ENCODE data around the gene WDR64.

Gene WDR64

DNA sequence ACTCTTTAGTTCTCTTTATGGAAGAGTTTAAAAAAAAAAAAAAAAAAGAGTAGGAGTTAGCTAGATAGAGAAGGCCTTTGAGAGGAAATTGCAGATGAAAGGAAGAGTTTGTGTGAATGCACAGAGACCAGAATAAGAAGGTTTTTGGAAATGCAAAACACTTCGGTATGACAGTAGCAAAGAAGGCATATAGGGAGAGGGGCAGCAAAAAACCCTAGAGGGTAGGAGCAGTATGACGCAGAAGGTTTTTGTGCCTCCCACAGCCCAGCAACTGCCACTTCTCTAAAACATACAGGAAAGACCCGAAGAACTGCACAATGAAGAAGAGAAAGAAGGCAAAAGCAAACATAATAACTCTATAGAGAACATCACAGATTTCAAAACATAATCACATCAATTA lies 84.3 kb downstream of the WDR64 start:
- TF ChIP-seq, protein P1, sequence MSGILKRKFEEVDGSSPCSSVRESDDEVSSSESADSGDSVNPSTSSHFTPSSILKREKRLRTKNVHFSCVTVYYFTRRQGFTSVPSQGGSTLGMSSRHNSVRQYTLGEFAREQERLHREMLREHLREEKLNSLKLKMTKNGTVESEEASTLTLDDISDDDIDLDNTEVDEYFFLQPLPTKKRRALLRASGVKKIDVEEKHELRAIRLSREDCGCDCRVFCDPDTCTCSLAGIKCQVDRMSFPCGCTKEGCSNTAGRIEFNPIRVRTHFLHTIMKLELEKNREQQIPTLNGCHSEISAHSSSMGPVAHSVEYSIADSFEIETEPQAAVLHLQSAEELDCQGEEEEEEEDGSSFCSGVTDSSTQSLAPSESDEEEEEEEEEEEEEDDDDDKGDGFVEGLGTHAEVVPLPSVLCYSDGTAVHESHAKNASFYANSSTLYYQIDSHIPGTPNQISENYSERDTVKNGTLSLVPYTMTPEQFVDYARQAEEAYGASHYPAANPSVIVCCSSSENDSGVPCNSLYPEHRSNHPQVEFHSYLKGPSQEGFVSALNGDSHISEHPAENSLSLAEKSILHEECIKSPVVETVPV (CRISPR knock-in tag; IDR thresholded peaks at IDR 0.05), result no peak
- no peak for ATAC-seq

DNA sequence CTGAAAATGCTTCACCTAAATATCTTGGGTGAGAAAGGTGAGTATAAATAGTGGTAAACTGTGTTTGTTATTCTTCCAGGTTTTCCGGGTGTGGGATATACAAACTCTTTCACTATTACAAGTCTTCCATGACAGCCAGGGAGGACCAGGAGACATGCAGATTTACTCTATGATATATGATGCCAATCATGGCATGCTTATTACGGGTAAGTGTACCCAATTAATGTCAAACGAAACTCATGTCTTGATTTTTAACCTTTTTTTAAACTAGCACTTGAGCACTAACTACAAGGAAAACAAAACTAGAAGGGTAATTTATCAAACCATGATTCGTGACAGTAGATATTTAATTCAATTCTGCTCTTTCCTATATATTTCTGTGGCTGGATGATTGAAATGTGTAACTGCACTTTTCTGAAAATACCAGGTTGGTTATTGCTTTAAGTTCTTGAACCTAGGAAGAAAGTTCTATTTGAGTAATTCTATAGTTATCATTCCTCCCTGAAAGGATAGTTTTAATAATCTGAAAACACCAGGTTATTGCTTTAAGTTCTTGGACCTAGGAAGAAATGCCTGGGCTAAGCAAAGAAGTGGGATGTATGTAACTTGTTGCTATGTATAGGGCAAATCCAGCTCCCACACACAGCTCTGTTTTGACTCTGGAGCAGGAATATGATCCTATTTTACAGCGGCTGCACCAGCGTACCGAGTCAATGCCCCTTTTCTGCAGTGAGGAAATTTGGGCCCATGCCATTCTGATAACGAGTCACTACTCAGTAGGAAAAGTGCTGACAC lies 86.4 kb downstream of the WDR64 start:
- no peak for TF ChIP-seq ARNTL (CRISPR knock-in tag; IDR thresholded peaks at IDR 0.05; ENCODE audit: borderline replicate concordance, low read depth)
- no peak for TF ChIP-seq ZNF565 (CRISPR knock-in tag; conservative IDR thresholded peaks at IDR 0.05; ENCODE audit: low read depth)
- TF ChIP-seq, protein P2, sequence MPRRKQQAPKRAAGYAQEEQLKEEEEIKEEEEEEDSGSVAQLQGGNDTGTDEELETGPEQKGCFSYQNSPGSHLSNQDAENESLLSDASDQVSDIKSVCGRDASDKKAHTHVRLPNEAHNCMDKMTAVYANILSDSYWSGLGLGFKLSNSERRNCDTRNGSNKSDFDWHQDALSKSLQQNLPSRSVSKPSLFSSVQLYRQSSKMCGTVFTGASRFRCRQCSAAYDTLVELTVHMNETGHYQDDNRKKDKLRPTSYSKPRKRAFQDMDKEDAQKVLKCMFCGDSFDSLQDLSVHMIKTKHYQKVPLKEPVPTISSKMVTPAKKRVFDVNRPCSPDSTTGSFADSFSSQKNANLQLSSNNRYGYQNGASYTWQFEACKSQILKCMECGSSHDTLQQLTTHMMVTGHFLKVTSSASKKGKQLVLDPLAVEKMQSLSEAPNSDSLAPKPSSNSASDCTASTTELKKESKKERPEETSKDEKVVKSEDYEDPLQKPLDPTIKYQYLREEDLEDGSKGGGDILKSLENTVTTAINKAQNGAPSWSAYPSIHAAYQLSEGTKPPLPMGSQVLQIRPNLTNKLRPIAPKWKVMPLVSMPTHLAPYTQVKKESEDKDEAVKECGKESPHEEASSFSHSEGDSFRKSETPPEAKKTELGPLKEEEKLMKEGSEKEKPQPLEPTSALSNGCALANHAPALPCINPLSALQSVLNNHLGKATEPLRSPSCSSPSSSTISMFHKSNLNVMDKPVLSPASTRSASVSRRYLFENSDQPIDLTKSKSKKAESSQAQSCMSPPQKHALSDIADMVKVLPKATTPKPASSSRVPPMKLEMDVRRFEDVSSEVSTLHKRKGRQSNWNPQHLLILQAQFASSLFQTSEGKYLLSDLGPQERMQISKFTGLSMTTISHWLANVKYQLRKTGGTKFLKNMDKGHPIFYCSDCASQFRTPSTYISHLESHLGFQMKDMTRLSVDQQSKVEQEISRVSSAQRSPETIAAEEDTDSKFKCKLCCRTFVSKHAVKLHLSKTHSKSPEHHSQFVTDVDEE (CRISPR knock-in tag; IDR thresholded peaks at IDR 0.05), result no peak
- TF ChIP-seq ISL1 (CRISPR knock-in tag; IDR thresholded peaks at IDR 0.05), result no peak
- TF ChIP-seq, protein P3, sequence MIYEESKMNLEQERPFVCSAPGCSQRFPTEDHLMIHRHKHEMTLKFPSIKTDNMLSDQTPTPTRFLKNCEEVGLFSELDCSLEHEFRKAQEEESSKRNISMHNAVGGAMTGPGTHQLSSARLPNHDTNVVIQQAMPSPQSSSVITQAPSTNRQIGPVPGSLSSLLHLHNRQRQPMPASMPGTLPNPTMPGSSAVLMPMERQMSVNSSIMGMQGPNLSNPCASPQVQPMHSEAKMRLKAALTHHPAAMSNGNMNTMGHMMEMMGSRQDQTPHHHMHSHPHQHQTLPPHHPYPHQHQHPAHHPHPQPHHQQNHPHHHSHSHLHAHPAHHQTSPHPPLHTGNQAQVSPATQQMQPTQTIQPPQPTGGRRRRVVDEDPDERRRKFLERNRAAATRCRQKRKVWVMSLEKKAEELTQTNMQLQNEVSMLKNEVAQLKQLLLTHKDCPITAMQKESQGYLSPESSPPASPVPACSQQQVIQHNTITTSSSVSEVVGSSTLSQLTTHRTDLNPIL (CRISPR knock-in tag; IDR thresholded peaks at IDR 0.05; ENCODE audit: low read depth), result no peak
- TF ChIP-seq, protein P4, sequence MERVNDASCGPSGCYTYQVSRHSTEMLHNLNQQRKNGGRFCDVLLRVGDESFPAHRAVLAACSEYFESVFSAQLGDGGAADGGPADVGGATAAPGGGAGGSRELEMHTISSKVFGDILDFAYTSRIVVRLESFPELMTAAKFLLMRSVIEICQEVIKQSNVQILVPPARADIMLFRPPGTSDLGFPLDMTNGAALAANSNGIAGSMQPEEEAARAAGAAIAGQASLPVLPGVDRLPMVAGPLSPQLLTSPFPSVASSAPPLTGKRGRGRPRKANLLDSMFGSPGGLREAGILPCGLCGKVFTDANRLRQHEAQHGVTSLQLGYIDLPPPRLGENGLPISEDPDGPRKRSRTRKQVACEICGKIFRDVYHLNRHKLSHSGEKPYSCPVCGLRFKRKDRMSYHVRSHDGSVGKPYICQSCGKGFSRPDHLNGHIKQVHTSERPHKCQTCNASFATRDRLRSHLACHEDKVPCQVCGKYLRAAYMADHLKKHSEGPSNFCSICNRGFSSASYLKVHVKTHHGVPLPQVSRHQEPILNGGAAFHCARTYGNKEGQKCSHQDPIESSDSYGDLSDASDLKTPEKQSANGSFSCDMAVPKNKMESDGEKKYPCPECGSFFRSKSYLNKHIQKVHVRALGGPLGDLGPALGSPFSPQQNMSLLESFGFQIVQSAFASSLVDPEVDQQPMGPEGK (CRISPR knock-in tag; IDR thresholded peaks at IDR 0.05; ENCODE audit: borderline replicate concordance), result no peak
- TF ChIP-seq ZNF70 (CRISPR knock-in tag; IDR thresholded peaks at IDR 0.05), result no peak
- no peak for TF ChIP-seq TOX (CRISPR knock-in tag; IDR thresholded peaks at IDR 0.05; ENCODE audit: borderline replicate concordance)
- TF ChIP-seq GLIS3 (CRISPR knock-in tag; IDR thresholded peaks at IDR 0.05), result no peak
- no peak for TF ChIP-seq RARB (CRISPR knock-in tag; IDR thresholded peaks at IDR 0.05)
- no peak for TF ChIP-seq TCF4 (CRISPR knock-in tag; IDR thresholded peaks at IDR 0.05; ENCODE audit: borderline replicate concordance)
- no peak for ATAC-seq

DNA sequence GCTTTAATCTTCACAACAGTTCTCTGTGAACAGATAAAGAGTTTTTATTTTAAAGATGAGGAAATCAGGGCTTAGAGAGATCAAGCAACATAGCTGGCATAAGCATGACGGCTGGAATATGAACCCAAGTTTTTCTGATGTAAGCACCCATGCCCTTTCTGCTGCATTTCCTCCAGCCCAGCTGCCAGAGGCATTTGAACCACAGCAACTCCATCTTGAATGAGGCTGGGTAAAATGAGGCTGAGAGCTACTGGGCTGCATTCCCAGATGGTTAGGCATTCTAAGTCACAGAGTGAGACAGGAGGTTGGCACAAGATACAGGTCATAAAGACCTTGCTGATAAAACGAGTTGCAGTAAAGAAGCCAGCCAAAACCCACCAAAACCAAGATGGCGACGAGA lies 90.0 kb downstream of the WDR64 start:
- ATAC-seq, result no peak
- TF ChIP-seq, protein P5, sequence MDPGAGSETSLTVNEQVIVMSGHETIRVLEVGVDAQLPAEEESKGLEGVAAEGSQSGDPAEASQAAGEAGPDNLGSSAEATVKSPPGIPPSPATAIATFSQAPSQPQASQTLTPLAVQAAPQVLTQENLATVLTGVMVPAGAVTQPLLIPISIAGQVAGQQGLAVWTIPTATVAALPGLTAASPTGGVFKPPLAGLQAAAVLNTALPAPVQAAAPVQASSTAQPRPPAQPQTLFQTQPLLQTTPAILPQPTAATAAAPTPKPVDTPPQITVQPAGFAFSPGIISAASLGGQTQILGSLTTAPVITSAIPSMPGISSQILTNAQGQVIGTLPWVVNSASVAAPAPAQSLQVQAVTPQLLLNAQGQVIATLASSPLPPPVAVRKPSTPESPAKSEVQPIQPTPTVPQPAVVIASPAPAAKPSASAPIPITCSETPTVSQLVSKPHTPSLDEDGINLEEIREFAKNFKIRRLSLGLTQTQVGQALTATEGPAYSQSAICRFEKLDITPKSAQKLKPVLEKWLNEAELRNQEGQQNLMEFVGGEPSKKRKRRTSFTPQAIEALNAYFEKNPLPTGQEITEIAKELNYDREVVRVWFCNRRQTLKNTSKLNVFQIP (CRISPR knock-in tag; IDR thresholded peaks at IDR 0.05; ENCODE audit: borderline replicate concordance, low read depth), result no peak
- TF ChIP-seq ZFP3 (CRISPR knock-in tag; IDR thresholded peaks at IDR 0.05) (no peak), ZNF8 (CRISPR knock-in tag; IDR thresholded peaks at IDR 0.05) (no peak), ZC3H10 (CRISPR knock-in tag; IDR thresholded peaks at IDR 0.05) (no peak), ZNF70 (CRISPR knock-in tag; IDR thresholded peaks at IDR 0.05) (no peak), ZFP30 (CRISPR knock-in tag; IDR thresholded peaks at IDR 0.05) (no peak), CSDC2 (CRISPR knock-in tag; IDR thresholded peaks at IDR 0.05) (no peak), ARNTL (CRISPR knock-in tag; IDR thresholded peaks at IDR 0.05; ENCODE audit: borderline replicate concordance, low read depth) (no peak), TOX (CRISPR knock-in tag; IDR thresholded peaks at IDR 0.05; ENCODE audit: borderline replicate concordance) (no peak), RARB (CRISPR knock-in tag; IDR thresholded peaks at IDR 0.05) (no peak), ISL1 (CRISPR knock-in tag; IDR thresholded peaks at IDR 0.05) (no peak), PPARA (CRISPR knock-in tag; IDR thresholded peaks at IDR 0.05; ENCODE audit: borderline replicate concordance) (no peak), TCF4 (CRISPR knock-in tag; IDR thresholded peaks at IDR 0.05; ENCODE audit: borderline replicate concordance) (no peak), SNAI2 (CRISPR knock-in tag; IDR thresholded peaks at IDR 0.05) (no peak), ZNF565 (CRISPR knock-in tag; conservative IDR thresholded peaks at IDR 0.05; ENCODE audit: low read depth) (no peak), BACH2 (CRISPR knock-in tag; IDR thresholded peaks at IDR 0.05; ENCODE audit: borderline replicate concordance) (no peak)
- TF ChIP-seq, protein P3 (CRISPR knock-in tag; IDR thresholded peaks at IDR 0.05; ENCODE audit: low read depth), result no peak
- TF ChIP-seq, protein P1 (CRISPR knock-in tag; IDR thresholded peaks at IDR 0.05), result no peak
- TF ChIP-seq, protein P4 (CRISPR knock-in tag; IDR thresholded peaks at IDR 0.05; ENCODE audit: borderline replicate concordance), result no peak
